IPS-15b (cell line): ENCODE results near the gene TUBD1.
"Not testable (repeated sequence)": the region's sequence is repeated elsewhere in the genome, so short reads cannot be mapped to it uniquely, and the experiment has no call there.

Experiments used
- H3K27me3 ChIP-seq: one replicate; pipeline ENCODE4 v1.6.1; 2013; ENCODE audit warnings: low read length; ENCODE audit not compliant: control insufficient read depth, insufficient read depth
- H3K36me3 ChIP-seq: one replicate; pipeline ENCODE4 v1.6.1; 2013; ENCODE audit warnings: low read length; ENCODE audit not compliant: control insufficient read depth, insufficient read depth
- H3K4me1 ChIP-seq: one replicate; pipeline ENCODE4 v1.6.1; 2013; ENCODE audit warnings: mild to moderate bottlenecking, low read length; ENCODE audit not compliant: control insufficient read depth, insufficient read depth
- H3K4me3 ChIP-seq: one replicate; pipeline ENCODE4 v1.5.1; 2013; ENCODE audit warnings: low read depth, low read length
- H3K9ac ChIP-seq: one replicate; pipeline ENCODE4 v1.6.1; 2013; ENCODE audit warnings: low read depth, mild to moderate bottlenecking, low read length
- H3K9me3 ChIP-seq: one replicate; pipeline ENCODE4 v1.6.1; 2013; ENCODE audit warnings: mild to moderate bottlenecking, low read length; ENCODE audit not compliant: control insufficient read depth, insufficient read depth

Gene TUBD1

DNA sequence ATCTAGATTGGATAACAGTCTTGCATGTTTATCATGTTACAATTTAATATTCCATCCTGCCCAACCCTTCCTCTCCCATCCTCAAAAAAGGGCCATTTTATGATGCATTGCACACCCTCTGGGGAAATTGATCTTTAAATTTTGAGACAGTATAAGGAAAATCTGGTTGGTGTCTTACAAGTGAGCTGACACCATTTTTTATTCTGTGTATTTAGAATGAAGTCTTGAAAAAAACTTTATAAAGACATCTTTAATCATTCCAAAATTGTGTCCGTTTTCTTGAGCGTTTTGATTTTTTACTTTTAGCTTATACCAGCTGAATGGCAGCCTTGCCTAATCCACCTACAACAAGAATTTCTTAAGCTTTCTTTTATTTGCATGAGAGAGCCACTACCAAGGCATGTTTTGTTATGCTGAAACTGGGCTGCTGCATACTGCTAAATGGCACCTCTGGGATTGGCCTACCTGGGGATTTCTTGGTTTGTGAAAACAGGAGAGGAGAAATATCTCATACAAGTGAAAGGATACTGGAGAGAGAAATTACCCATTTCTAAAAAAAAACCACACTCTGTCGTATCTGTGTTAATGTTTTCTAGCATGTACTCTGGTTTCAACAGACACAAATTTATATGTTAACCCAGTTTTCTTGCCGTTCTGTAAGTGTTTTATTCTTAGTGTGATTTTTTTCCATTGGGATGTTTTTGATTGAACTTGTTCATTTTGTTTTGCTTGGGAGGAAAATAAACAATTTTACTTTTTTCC lies 52.2 kb downstream of the TUBD1 start:
- H3K9me3 ChIP-seq, result no peaks in the 10 kb centered on the region
- H3K27me3 ChIP-seq, result no peaks in the 10 kb centered on the region
- peaks cover 5% of the 10 kb centered on the region for H3K36me3 ChIP-seq
- peak overlapping the region; percentile 94 for H3K4me3 ChIP-seq
- H3K4me1 ChIP-seq, result peaks cover 8% of the 10 kb centered on the region
- peak overlapping the region; percentile 99 for H3K9ac ChIP-seq

GRCh38 chr17:59839651-59840328 lies 53.0 kb downstream of the TUBD1 start:
- Histone ChIP-seq H3K36me3 (peaks cover 5% of the 10 kb centered on the region), H3K27me3 (no peaks in the 10 kb centered on the region), H3K4me1 (peaks cover 3% of the 10 kb centered on the region), H3K9me3 (no peaks in the 10 kb centered on the region), H3K4me3 (peak overlapping the region; percentile 94), H3K9ac (peak overlapping the region; percentile 99)

GRCh38 chr17:59838052-59838916 lies 54.5 kb downstream of the TUBD1 start:
- Histone ChIP-seq H3K4me1 (peaks cover 3% of the 10 kb centered on the region), H3K9me3 (no peaks in the 10 kb centered on the region), H3K36me3 (peaks cover 5% of the 10 kb centered on the region), H3K9ac (peak overlapping the region; percentile 99), H3K4me3 (peak overlapping the region; percentile 94), H3K27me3 (no peaks in the 10 kb centered on the region)

- H3K4me1 ChIP-seq, result peaks cover 3% of the 10 kb centered on the region
These were observed 55.3 kb downstream of the TUBD1 start for GRCh38 chr17:59837308-59838051.

DNA sequence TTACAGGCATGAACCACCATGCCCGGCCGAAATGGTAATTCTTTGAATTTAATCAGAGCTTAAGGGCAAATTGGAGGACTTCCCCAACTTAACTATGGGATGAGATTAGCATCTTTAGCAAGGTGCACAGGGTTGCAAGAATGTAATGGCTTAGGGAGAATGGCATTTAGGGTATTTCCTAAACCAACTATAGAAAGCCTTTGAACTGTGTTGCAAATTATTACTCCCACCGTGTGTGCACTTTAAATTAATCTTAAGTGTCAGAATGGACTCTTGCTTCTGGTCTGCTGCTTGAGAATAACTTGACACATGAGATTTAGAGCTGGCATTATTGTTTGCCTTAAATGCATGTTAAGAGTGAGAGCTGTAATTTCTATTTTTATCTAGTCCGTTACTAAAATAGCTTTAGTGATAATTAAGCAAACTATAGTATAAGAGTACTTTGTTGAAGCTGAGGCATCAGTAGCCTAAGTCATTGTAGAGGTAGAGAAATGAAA lies 59.8 kb downstream of the TUBD1 start:
- H3K4me3 ChIP-seq, result no peak overlapping the region
- H3K9me3 ChIP-seq, result no peaks in the 10 kb centered on the region
- no peaks in the 10 kb centered on the region for H3K36me3 ChIP-seq
- no peak overlapping the region for H3K9ac ChIP-seq
- H3K4me1 ChIP-seq, result peaks cover 6% of the 10 kb centered on the region
- H3K27me3 ChIP-seq, result no peaks in the 10 kb centered on the region

More at GRCh38 chr17:59837308-59838051, 55.3 kb downstream of the TUBD1 start:
- peak overlapping the region; percentile 94 for H3K4me3 ChIP-seq
- H3K36me3 ChIP-seq, result peaks cover 5% of the 10 kb centered on the region
- H3K27me3 ChIP-seq, result no peaks in the 10 kb centered on the region
- peak overlapping the region; percentile 99 for H3K9ac ChIP-seq
- no peaks in the 10 kb centered on the region for H3K9me3 ChIP-seq

GRCh38 chr17:59830846-59831486 lies 61.8 kb downstream of the TUBD1 start:
- H3K9ac ChIP-seq, result no peak overlapping the region
- H3K4me1 ChIP-seq, result peaks cover 11% of the 10 kb centered on the region
- H3K27me3 ChIP-seq, result no peaks in the 10 kb centered on the region
- H3K9me3 ChIP-seq, result no peaks in the 10 kb centered on the region
- H3K36me3 ChIP-seq, result no peaks in the 10 kb centered on the region
- H3K4me3 ChIP-seq, result no peak overlapping the region

DNA sequence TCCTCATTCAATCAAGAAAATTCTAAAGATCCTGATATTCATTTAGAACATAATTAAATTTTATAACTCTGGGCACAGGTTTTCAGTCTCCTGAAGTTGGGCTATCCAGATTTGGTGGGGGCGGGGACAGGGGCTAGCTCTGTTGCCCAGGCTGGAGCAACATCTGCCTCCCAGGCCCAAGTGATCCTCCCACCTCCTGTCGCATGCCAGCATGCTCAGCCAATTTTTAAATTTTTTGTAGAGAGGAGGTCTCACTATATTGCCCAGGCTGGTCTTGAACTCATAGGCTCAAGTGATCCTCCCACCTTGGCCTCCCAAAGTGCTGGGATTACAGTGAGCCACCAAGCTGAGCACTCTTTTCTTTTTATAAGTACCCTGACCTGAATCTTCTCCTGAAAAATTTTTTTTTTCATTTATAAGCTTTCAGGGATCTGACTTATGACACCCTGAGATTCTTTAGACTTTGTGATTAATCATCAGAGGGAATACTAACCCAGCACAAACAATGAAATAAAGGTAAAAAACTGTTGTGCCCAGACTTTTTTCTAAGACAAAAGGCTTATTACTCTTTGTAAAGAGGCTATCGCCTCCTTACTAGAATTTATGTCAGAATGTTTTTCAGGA lies 62.6 kb downstream of the TUBD1 start:
- no peaks in the 10 kb centered on the region for H3K36me3 ChIP-seq
- H3K4me1 ChIP-seq, result peaks cover 18% of the 10 kb centered on the region
- no peak overlapping the region for H3K9ac ChIP-seq
- H3K4me3 ChIP-seq, result no peak overlapping the region
- H3K27me3 ChIP-seq, result no peaks in the 10 kb centered on the region
- no peaks in the 10 kb centered on the region for H3K9me3 ChIP-seq

DNA sequence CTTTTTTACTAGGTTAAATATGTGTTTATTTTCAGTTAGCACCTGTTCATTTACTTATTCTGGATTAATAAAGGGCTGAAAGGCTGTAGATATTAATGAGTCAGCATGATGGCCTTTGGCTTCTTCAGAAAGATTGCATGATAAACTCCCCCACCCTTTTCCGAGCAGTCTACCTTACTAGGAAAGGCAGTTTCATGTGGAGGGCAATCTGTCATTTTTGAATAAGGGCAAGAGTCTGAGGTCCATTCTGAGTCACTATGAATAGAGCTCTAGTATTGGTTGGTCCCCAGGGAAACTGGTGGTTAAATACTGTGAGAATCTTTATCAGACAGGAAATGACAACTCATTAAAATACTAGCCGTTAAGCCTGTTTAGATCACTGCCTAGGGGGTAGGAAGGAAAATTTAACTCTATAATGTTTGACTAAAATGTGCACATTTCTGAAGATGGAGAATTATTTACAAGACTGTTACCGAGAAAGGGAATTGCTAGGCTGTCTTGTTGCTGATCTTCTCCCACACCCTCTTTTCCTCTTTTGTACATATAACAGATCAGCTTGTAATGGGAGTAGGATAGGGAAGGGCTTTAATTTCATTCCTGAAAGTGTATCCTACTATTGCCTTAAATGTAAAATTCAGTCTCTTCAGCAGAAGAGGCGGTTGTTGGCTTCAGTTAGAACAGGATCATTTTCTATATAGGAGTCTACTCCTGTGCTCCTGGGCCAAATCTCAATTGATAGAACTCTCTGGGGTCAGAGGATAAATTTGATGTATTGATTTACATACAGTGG lies 63.3 kb downstream of the TUBD1 start:
- Histone ChIP-seq H3K9me3 (no peaks in the 10 kb centered on the region), H3K4me1 (peaks cover 18% of the 10 kb centered on the region), H3K9ac (no peak overlapping the region), H3K36me3 (no peaks in the 10 kb centered on the region), H3K27me3 (no peaks in the 10 kb centered on the region), H3K4me3 (no peak overlapping the region)

DNA sequence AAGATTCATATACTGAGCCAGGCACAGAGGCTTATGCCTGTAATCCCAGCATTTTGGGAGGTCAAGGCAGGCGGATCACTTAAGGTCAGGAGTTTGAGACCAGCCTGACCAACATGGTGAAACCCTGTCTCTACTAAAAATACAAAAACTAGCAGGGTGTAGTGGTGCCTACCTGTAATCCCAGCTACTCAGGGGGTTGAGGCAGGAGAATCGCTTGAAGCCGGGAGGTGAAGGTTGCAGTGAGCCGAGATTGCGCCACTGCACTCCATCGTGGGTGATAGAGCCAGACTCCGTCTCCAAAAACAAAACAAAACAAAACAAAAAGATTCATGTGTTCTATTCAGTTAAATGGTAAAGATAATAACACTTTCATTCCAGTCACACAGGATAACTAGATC lies 63.9 kb downstream of the TUBD1 start:
- not testable (repeated sequence) for H3K9ac ChIP-seq

GRCh38 chr17:59828478-59828760 lies 64.3 kb downstream of the TUBD1 start:
- Histone ChIP-seq H3K27me3 (no peaks in the 10 kb centered on the region), H3K4me3 (no peak overlapping the region), H3K4me1 (peaks cover 18% of the 10 kb centered on the region), H3K9ac (no peak overlapping the region), H3K36me3 (no peaks in the 10 kb centered on the region), H3K9me3 (no peaks in the 10 kb centered on the region)

More for the DNA sequence above, 63.9 kb downstream of the TUBD1 start:
- not testable (repeated sequence) for H3K27me3 ChIP-seq, H3K4me3 ChIP-seq, H3K36me3 ChIP-seq, H3K9me3 ChIP-seq
- H3K4me1 ChIP-seq, result peaks cover 18% of the 10 kb centered on the region
